Endothelial cell of umbilical vein (primary cell): ENCODE data around the gene CRACR2A. TPM values are rescaled to one million over a fixed set of nuclear protein-coding genes. Genes with fewer than 3 reads are reported as not detected.

Experiments used
- BruUV-seq: library from RNA; stranded (reverse); fragments of 400-500 nt; replicated peaks from 2 replicates; lab custom pipeline; 2021; lab: Mats Ljungman, UMichigan
- CTCF ChIA-PET: fragments of 300-600, 350-600 bp; sonication (Branson Sonifier 250); formaldehyde crosslinking; loops from one replicate; lab custom pipeline; 2021; ENCODE audit warnings: antibody characterized with exemption, inconsistent platforms; lab: Charles Lee
- POLR2A ChIA-PET: fragments of 300-600, 350-600 bp; sonication (Branson Sonifier 250); formaldehyde crosslinking; loops from one replicate; lab custom pipeline; 2021; ENCODE audit warnings: antibody characterized with exemption, inconsistent platforms; lab: Charles Lee
- DNase-seq: peaks from one replicate; pipeline ENCODE4 v3.0.0-alpha.2; 2011; ENCODE audit warnings: low read depth, low spot score
- FAIRE-seq: peaks from 2 replicates; lab custom pipeline; 2011; peaks lifted over from hg19 to GRCh38; lab: Jason Lieb, UNC
- H2AFZ ChIP-seq: 2 replicates; pipeline ENCODE4 v1.6.0; 2012; ENCODE audit warnings: low read depth, low read length, control low read depth, inconsistent platforms
- H3K27ac ChIP-seq: 2 replicates; pipeline ENCODE4 v1.5.1; 2011; ENCODE audit warnings: low read depth, mild to moderate bottlenecking, control low read depth, low read length, moderate library complexity; ENCODE audit not compliant: insufficient read depth
- H3K27me3 ChIP-seq, 2 experiments: 2 replicates each; pipeline versions ENCODE4 v1.6.0 to v1.6.1; 2011; ENCODE audit warnings: low read length in 2 of 2, mixed read lengths in 1 of 2; ENCODE audit not compliant: control insufficient read depth in 2 of 2, insufficient read depth in 2 of 2
- H3K36me3 ChIP-seq, 2 experiments: 2 replicates in 1 of 2; 3 replicates in 1 of 2; pipeline ENCODE4 v1.5.1; 2011; ENCODE audit warnings: low read length in 2 of 2, mild to moderate bottlenecking in 1 of 2, moderate library complexity in 1 of 2; ENCODE audit not compliant: control insufficient read depth in 2 of 2, insufficient read depth in 2 of 2; ENCODE audit errors: extremely low read depth in 1 of 2
- H3K4me1 ChIP-seq: 3 replicates; pipeline ENCODE4 v1.5.1; 2011; ENCODE audit warnings: mild to moderate bottlenecking, low read length; ENCODE audit not compliant: control insufficient read depth, insufficient read depth; ENCODE audit errors: extremely low read depth
- H3K4me2 ChIP-seq: 2 replicates; pipeline ENCODE4 v1.6.1; 2011; ENCODE audit warnings: low read length, control low read depth, mixed read lengths; ENCODE audit not compliant: insufficient read depth
- H3K4me3 ChIP-seq, 3 experiments: fragments of 200-600 bp in 1 of 3; sonication (generic), shearing (Covaris generic) in 1 of 3; replicated peaks in 1 of 3; 2 replicates each; pipeline ENCODE4 v1.5.1; 2011 to 2016; ENCODE audit warnings: control low read depth in 3 of 3, low read length in 3 of 3, mild to moderate bottlenecking in 2 of 3, inconsistent platforms in 1 of 3, low read depth in 1 of 3, moderate library complexity in 1 of 3; ENCODE audit not compliant: insufficient read depth in 1 of 3
- H3K79me2 ChIP-seq: 2 replicates; pipeline ENCODE4 v1.6.0; 2012; ENCODE audit warnings: low read length, inconsistent platforms; ENCODE audit not compliant: control insufficient read depth, insufficient read depth
- H3K9ac ChIP-seq: replicated peaks from 2 replicates; pipeline ENCODE3; 2011; ENCODE audit warnings: low read length, control low read depth; ENCODE audit not compliant: insufficient read depth; ENCODE audit errors: extremely low read depth
- H3K9me1 ChIP-seq: replicated peaks from 3 replicates; pipeline ENCODE4 v1.6.0; 2011; ENCODE audit warnings: mild to moderate bottlenecking, low read length; ENCODE audit not compliant: control insufficient read depth, insufficient read depth; ENCODE audit errors: extremely low read depth
- H3K9me3 ChIP-seq: replicated peaks from 2 replicates; pipeline ENCODE4 v1.5.1; 2012; ENCODE audit warnings: low read length, inconsistent platforms; ENCODE audit not compliant: control insufficient read depth, insufficient read depth
- H4K20me1 ChIP-seq: replicated peaks from 2 replicates; pipeline ENCODE3; 2011; ENCODE audit warnings: mild to moderate bottlenecking, low read length; ENCODE audit not compliant: control insufficient read depth, insufficient read depth; ENCODE audit errors: extremely low read depth
- EZH2 ChIP-seq: IDR thresholded peaks from 2 replicates; pipeline ENCODE4 v1.6.1; 2012; ENCODE audit warnings: borderline replicate concordance, low read depth, mild to moderate bottlenecking, moderate library complexity, low read length, inconsistent platforms; ENCODE audit not compliant: severe bottlenecking
- FOS ChIP-seq: IDR thresholded peaks from 2 replicates; pipeline ENCODE4 v1.6.1; 2011; ENCODE audit warnings: mild to moderate bottlenecking, low read length, moderate library complexity, borderline replicate concordance; ENCODE audit not compliant: insufficient read depth
- GATA2 ChIP-seq: IDR thresholded peaks from 2 replicates; pipeline ENCODE4 v1.7.0; 2011; ENCODE audit warnings: low read depth, mild to moderate bottlenecking, moderate library complexity, mixed read lengths, low read length; ENCODE audit not compliant: insufficient read length, insufficient read depth
- JUN ChIP-seq: IDR thresholded peaks from 2 replicates; pipeline ENCODE4 v1.6.1; 2011; ENCODE audit warnings: borderline replicate concordance, low read depth; ENCODE audit not compliant: insufficient read length, insufficient read depth
- MAX ChIP-seq: IDR thresholded peaks from 2 replicates; pipeline ENCODE4 v1.6.1; 2011; ENCODE audit not compliant: insufficient read depth, insufficient read length
- MYC ChIP-seq: IDR thresholded peaks from one replicate; pipeline ENCODE4 v1.6.1; 2011; ENCODE audit warnings: mild to moderate bottlenecking, low read depth, low read length
- POLR2A ChIP-seq: IDR thresholded peaks from 2 replicates; pipeline ENCODE4 v1.6.1; 2012; ENCODE audit warnings: low read depth, mild to moderate bottlenecking, control low read depth, low read length
- POLR2AphosphoS5 ChIP-seq: IDR thresholded peaks from 2 replicates; pipeline ENCODE4 v1.6.1; 2012; ENCODE audit warnings: low read depth, mild to moderate bottlenecking, control low read depth, low read length, moderate library complexity; ENCODE audit not compliant: insufficient read depth
- dilution Hi-C: fragments of 300-500 bp; cut with MboI; formaldehyde crosslinking; loops from one replicate; pipeline ENCODE4 v1.15.0; 2019; ENCODE audit warnings: low sequenced_read_pairs; ENCODE audit not compliant: extremely low pct_ligation_motif_present
- intact Hi-C: fragments of 100-400 bp; cut with micrococcal nuclease; formaldehyde crosslinking; loops from one replicate; pipeline ENCODE4 v1.10.0; 2022
- polyA plus RNA-seq, 4 experiments: library from polyadenylated mRNA; depleted of rRNA in 3 of 4; stranded (reverse) in 3 of 4; unstranded in 1 of 4; fragments of >200 nt; gene quantifications; 2 replicates each; pipeline versions ENCODE4 v1.2.1 to v1.2.3, GENCODE V29; 2011 to 2012; ENCODE audit warnings: missing spikeins in 1 of 4
- total RNA-seq: library from RNA; stranded (reverse); gene quantifications from 2 replicates; pipeline ENCODE4 v1.2.3, GENCODE V29; 2021
- TF ChIP-seq, protein P1 (sequence below), 2 donors: IDR thresholded peaks; 1 replicate in 1 of 2; 2 replicates in 1 of 2; pipeline ENCODE4 v1.5.1; 2011; ENCODE audit warnings: low read length in 2 of 2, mild to moderate bottlenecking in 2 of 2, moderate library complexity in 2 of 2, control low read depth in 1 of 2, inconsistent platforms in 1 of 2, low read depth in 1 of 2; ENCODE audit not compliant: insufficient read depth in 1 of 2; ENCODE audit errors: extremely low read depth in 1 of 2

The CRACR2A gene
- total and polyA plus RNA-seq, 2 donors (not counting 3 experiments of a cell fraction or from before 2014, with no cell fraction given) = 4.4 to 15.9 TPM

DNA sequence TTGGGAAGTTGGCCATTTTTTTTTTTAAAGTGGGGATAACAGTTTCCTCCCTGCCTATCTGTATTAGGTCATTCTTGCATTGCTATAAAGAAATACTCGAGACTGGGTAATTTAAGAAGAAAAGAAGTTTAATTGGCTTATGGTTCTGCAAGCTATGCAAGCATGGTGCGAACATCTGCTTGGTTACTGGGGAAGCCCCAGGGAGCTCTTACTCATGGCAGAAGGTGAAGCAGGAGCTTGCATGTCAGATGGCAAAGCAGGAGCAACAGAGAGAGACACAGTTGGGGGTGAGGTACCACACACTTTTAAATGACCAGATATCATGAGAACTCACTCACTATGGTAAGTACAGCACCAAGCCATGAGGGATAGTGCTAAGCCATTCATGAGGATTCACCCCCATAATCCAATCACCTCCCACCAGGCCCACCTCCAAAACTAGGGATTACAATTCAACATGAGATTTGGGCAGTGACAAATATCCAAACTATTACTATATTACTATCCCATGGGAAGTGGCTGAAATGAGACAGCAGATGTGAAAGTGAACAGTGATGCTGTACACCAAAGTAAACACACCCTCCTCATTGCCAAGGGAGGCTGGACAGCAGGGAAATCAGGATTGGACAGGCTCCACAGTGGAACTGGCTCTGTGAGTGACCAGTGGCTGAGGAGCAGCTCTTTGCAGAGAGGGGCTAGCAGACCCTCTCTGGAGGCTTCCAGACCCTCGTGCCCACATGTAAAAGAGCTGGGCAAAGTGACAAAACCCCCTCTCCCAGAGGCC, 40.5 kb downstream of the CRACR2A start:
- ChIA-PET CTCF (no interaction called here), POLR2A (no interaction called here)
- no peak for DNase-seq
- no peaks in the 10 kb centered on the region for H4K20me1 ChIP-seq
- H3K79me2 ChIP-seq = no peaks in the 10 kb centered on the region
- TF ChIP-seq EZH2 (no peak), GATA2 (no peak), POLR2AphosphoS5 (no peak), FOS (no peak), POLR2A (no peak), MAX (no peak), JUN (no peak), MYC (no peak)
- TF ChIP-seq, protein P1, sequence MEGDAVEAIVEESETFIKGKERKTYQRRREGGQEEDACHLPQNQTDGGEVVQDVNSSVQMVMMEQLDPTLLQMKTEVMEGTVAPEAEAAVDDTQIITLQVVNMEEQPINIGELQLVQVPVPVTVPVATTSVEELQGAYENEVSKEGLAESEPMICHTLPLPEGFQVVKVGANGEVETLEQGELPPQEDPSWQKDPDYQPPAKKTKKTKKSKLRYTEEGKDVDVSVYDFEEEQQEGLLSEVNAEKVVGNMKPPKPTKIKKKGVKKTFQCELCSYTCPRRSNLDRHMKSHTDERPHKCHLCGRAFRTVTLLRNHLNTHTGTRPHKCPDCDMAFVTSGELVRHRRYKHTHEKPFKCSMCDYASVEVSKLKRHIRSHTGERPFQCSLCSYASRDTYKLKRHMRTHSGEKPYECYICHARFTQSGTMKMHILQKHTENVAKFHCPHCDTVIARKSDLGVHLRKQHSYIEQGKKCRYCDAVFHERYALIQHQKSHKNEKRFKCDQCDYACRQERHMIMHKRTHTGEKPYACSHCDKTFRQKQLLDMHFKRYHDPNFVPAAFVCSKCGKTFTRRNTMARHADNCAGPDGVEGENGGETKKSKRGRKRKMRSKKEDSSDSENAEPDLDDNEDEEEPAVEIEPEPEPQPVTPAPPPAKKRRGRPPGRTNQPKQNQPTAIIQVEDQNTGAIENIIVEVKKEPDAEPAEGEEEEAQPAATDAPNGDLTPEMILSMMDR (IDR thresholded peaks at IDR 0.05; ENCODE audit: extremely low read depth in 1 of 2, insufficient read depth in 1 of 2, low read depth in 1 of 2, low read length in 2 of 2) = no peak
- H3K36me3 ChIP-seq = no peaks in the 10 kb centered on the region
- H3K4me2 ChIP-seq = no peak overlapping the region
- no peaks in the 10 kb centered on the region for H3K9me1 ChIP-seq
- dilution Hi-C loops (no loop called here), intact Hi-C loops (no loop called here)
- no peak for FAIRE-seq
- no peak overlapping the region for H3K9ac ChIP-seq
- no peaks in the 10 kb centered on the region for H3K4me1 ChIP-seq
- H3K9me3 ChIP-seq = no peaks in the 10 kb centered on the region
- no peak overlapping the region for H2AFZ ChIP-seq
- no peaks in the 10 kb centered on the region for H3K27me3 ChIP-seq
- H3K27ac ChIP-seq = no peak overlapping the region
- BruUV-seq = no TSS peak
- H3K4me3 ChIP-seq = no peak overlapping the region
